Adrenal gland (tissue), 12 donors: Measurements from ENCODE around the gene CCDC91. TPM values are rescaled to one million over a fixed set of nuclear protein-coding genes. Genes with fewer than 3 reads are reported as not detected.

Experiments used
- DNase-seq, 7 donors: peaks; one replicate each; pipeline ENCODE4 v3.0.0-alpha.2; 2019 to 2020
- H3K27ac ChIP-seq, 5 donors: fragments of 200-600 bp; sonication (generic) in 4 of 5; 1 replicate in 3 of 5; 2 replicates in 2 of 5; pipeline versions ENCODE4 v1.5.1 to v1.8.0; 2016 to 2020; ENCODE audit warnings: mild to moderate bottlenecking in 1 of 5
- H3K27me3 ChIP-seq: fragments of 200-600 bp; 2 replicates; pipeline ENCODE4 v1.8.0; 2021
- H3K36me3 ChIP-seq, 2 donors: fragments of 200-600 bp; replicated peaks in 1 of 2; 1 replicate in 1 of 2; 2 replicates in 1 of 2; pipeline versions ENCODE4 v1.5.1 to v1.8.0; 2018 to 2022
- H3K4me1 ChIP-seq, 2 donors: fragments of 200-600 bp; replicated peaks in 1 of 2; 1 replicate in 1 of 2; 2 replicates in 1 of 2; pipeline versions ENCODE4 v1.5.1 to v1.8.0; 2018 to 2021
- H3K4me3 ChIP-seq, 4 donors: fragments of 200-600 bp; sonication (generic) in 3 of 4; one replicate each; pipeline ENCODE4 v1.5.1; 2016 to 2018
- H3K9me3 ChIP-seq, 3 donors: fragments of 200-600 bp; sonication (generic) in 1 of 3; replicated peaks in 1 of 3; 1 replicate in 2 of 3; 2 replicates in 1 of 3; pipeline versions ENCODE4 v1.5.1 to v1.8.0; 2016 to 2021
- POLR2A ChIP-seq, 2 donors: fragments of 450-650 bp; IDR thresholded peaks; one replicate each; pipeline ENCODE4 v1.6.1; 2017; ENCODE audit warnings: antibody characterized with exemption in 2 of 2, mild to moderate bottlenecking in 2 of 2, moderate library complexity in 1 of 2
- WGBS, 4 donors: extraction: QIAGEN DNeasy Blood & Tissue Kit in 2 of 4; methylation state at CpG; one replicate each; pipeline versions ENCODE4 v1.1.5 to v1.1.7; 2013 to 2017; 5-methylcytosine and 5-hydroxymethylcytosine counted together
- intact Hi-C, 2 donors: fragments of 100-400 bp; cut with DNase I; formaldehyde crosslinking; loops; one replicate each; pipeline versions ENCODE4 v1.14.1 to v1.15.0; 2022 to 2023
- polyA plus RNA-seq, 3 donors: library from polyadenylated mRNA; stranded (reverse); fragments of 200-250 nt in 2 of 3; fragments of 350-450 nt in 1 of 3; fragmentation: Illumina TruSeq in 1 of 3; extraction: RNeasy Lipid Tissue Mini Kit (QIAGEN cat#74804) in 1 of 3; gene quantifications; one replicate each; pipeline ENCODE4 v1.2.3, GENCODE V29; 2013 to 2014
- total RNA-seq, 9 donors: library from RNA; depleted of rRNA in 4 of 9; stranded (reverse); fragments of >200 nt in 4 of 9; fragments of 120-200 nt in 1 of 9; fragmentation: NEBNext Ultra II Directional in 1 of 9; extraction: Animal tissue kit (Norgen Biotek cat#: 25700) in 1 of 9; gene quantifications; one replicate each; pipeline versions ENCODE4 v1.1.0 to v1.2.4, GENCODE V29; 2013 to 2023
- TF ChIP-seq, protein P1 (sequence below), 6 experiments: fragments of 450-650 bp in 4 of 6; fragments of 200-600 bp in 2 of 6; sonication (generic) in 1 of 6; IDR thresholded peaks; 1 replicate in 5 of 6; 2 replicates in 1 of 6; pipeline versions ENCODE4 v1.5.1 to v1.8.0; 2016 to 2021; ENCODE audit warnings: antibody characterized with exemption in 6 of 6, mild to moderate bottlenecking in 2 of 6, moderate library complexity in 1 of 6
- donor health status: healthy with polysubstance abuse.
- donor health status: Bipolar disorder and iron deficiency.
- donor health status: DM: yes; HTN: yes; CAD: no.
- donor health status: DM: no; HTN: no; CAD: no.
- donor health status: DM: no; HTN: no; CAD: no.
- donor health status: DM: yes; HTN: yes; CAD: no.

CCDC91 gene
- total and polyA plus RNA-seq, 12 donors: 9.1 to 56.7 (median 33.1) TPM

DNA sequence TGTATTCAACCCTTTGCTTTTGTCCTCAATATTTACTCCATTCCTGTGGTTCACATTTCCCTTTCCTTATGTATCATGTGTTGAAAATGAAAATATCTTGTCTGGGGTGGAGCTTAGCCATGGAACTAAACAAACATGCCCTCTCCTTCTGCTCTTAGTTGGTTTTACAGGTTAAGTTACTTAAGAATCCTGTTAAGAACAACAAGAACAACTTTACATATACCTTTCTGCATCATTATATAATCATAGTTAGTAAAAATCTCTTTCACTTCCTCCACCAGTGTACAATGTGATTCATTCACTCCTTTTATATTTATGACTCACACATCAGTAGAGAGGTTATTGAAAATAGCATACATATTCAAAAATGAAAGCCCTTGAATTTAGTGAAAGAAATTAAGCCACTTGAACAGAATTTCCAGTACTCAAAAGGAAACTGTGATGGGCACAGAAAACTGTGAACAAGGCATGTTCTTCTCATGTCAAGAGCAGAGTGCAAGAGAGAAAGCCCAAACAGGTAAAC, 307.7 kb downstream of the CCDC91 start:
- intact Hi-C loops: no loop called here
- no peak for DNase-seq
- Histone ChIP-seq H3K4me1 (no peaks in the 10 kb centered on the region), H3K36me3 (no peaks in the 10 kb centered on the region), H3K27me3 (no peaks in the 10 kb centered on the region), H3K27ac (no peak overlapping the region), H3K9me3 (no peaks in the 10 kb centered on the region), H3K4me3 (no peak overlapping the region)
- TF ChIP-seq, protein P1, sequence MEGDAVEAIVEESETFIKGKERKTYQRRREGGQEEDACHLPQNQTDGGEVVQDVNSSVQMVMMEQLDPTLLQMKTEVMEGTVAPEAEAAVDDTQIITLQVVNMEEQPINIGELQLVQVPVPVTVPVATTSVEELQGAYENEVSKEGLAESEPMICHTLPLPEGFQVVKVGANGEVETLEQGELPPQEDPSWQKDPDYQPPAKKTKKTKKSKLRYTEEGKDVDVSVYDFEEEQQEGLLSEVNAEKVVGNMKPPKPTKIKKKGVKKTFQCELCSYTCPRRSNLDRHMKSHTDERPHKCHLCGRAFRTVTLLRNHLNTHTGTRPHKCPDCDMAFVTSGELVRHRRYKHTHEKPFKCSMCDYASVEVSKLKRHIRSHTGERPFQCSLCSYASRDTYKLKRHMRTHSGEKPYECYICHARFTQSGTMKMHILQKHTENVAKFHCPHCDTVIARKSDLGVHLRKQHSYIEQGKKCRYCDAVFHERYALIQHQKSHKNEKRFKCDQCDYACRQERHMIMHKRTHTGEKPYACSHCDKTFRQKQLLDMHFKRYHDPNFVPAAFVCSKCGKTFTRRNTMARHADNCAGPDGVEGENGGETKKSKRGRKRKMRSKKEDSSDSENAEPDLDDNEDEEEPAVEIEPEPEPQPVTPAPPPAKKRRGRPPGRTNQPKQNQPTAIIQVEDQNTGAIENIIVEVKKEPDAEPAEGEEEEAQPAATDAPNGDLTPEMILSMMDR (IDR thresholded peaks at IDR 0.05): no peak
- no peak for TF ChIP-seq POLR2A (IDR thresholded peaks at IDR 0.05)

DNA sequence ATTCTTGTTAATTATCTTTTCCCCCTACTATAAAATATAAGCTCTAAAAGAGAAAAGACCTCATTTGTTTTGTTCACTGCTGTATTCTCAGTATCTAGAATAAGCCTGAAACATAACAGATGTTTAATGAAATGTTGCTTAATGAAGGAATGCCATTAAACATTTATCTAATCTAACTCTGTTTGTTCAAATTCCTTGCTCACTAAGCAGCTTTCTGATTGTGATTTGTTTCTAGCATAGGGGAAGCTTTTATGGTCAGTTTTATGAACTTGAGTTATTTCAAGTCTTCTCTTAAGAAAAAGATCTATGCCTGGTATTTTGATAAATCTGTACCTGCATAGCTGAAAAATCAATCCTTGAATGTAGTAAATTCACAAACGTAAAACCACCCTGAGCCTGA, 308.6 kb downstream of the CCDC91 start:
- DNase-seq: no peak
- no peaks in the 10 kb centered on the region for H3K27me3 ChIP-seq
- no peaks in the 10 kb centered on the region for H3K9me3 ChIP-seq
- no peaks in the 10 kb centered on the region for H3K36me3 ChIP-seq
- WGBS, 4 donors: 77 to 96% (median 85%) methylated on average over 1 of the region's 1 CpG
- H3K4me3 ChIP-seq: no peak overlapping the region
- no peak overlapping the region for H3K27ac ChIP-seq
- TF ChIP-seq, protein P1 (IDR thresholded peaks at IDR 0.05): no peak
- no peak for TF ChIP-seq POLR2A (IDR thresholded peaks at IDR 0.05)
- H3K4me1 ChIP-seq: no peaks in the 10 kb centered on the region
- intact Hi-C loops: no loop called here

GRCh38 chr12:28500373-28501024, 310.2 kb downstream of the CCDC91 start:
- no peak for TF ChIP-seq POLR2A (IDR thresholded peaks at IDR 0.05)
- TF ChIP-seq, protein P1 (IDR thresholded peaks at IDR 0.05): no peak
- Histone ChIP-seq H3K27ac (no peak overlapping the region), H3K36me3 (no peaks in the 10 kb centered on the region), H3K27me3 (no peaks in the 10 kb centered on the region), H3K4me1 (no peaks in the 10 kb centered on the region), H3K9me3 (no peaks in the 10 kb centered on the region), H3K4me3 (no peak overlapping the region)
- DNase-seq: no peak
- intact Hi-C loops: no loop called here
- 41 to 53% (median 50%) methylated on average over 1 of the region's 1 CpG for whole genome bisulfite sequencing, 4 donors

GRCh38 chr12:28506271-28506670, 316.0 kb downstream of the CCDC91 start:
- Histone ChIP-seq H3K27me3 (no peaks in the 10 kb centered on the region), H3K4me3 (no peak overlapping the region), H3K27ac (no peak overlapping the region), H3K36me3 (no peaks in the 10 kb centered on the region), H3K9me3 (no peaks in the 10 kb centered on the region), H3K4me1 (no peaks in the 10 kb centered on the region)
- no peak for DNase-seq
- TF ChIP-seq, protein P1 (IDR thresholded peaks at IDR 0.05): no peak
- no peak for TF ChIP-seq POLR2A (IDR thresholded peaks at IDR 0.05)
- intact Hi-C loops: no loop called here
